ENCODE data around the gene FLYWCH2.

- TF ChIP-seq CTCF (IDR thresholded peaks at IDR 0.05) = no peak
- no peak for TF ChIP-seq POLR2A (IDR thresholded peaks at IDR 0.05)
These were observed 50.1 kb downstream of the FLYWCH2 start for GRCh38 chr16:2933136-2933535.
